ENCODE data around the gene NBEA. TPM values are rescaled to one million over a fixed set of nuclear protein-coding genes. Genes with fewer than 3 reads are reported as not detected.

The NBEA gene
- total RNA-seq, 4 donors from 2014 or later, result 21.5 to 60.4 (median 27.9) TPM

- Histone ChIP-seq H3K27me3 (no peaks in the 10 kb centered on the region), H3K27ac (no peak overlapping the region), H3K9me3 (no peaks in the 10 kb centered on the region), H3K4me1 (no peaks in the 10 kb centered on the region), H3K36me3 (no peaks in the 10 kb centered on the region), H3K4me3 (replicated peaks in 1 of 3) (no peak overlapping the region)
- DNase-seq, result no peak
- intact Hi-C loops (cut with DNase I), result no loop called here
- 88 to 100% methylated on average over 1 of the region's 1 CpG for WGBS, 2 donors
- TF ChIP-seq POLR2A (IDR thresholded peaks at IDR 0.05) (no peak), CTCF (IDR thresholded peaks at IDR 0.05) (no peak)
Measured at GRCh38 chr13:35279500-35279899, 337.4 kb downstream of the NBEA start.

- no peak for DNase-seq
- H3K4me1 ChIP-seq, result no peaks in the 10 kb centered on the region
- intact Hi-C loops (cut with DNase I), result no loop called here
- H3K4me3 ChIP-seq (replicated peaks in 1 of 3), result no peak overlapping the region
- no peaks in the 10 kb centered on the region for H3K36me3 ChIP-seq
- H3K9me3 ChIP-seq, result no peaks in the 10 kb centered on the region
- no peaks in the 10 kb centered on the region for H3K27me3 ChIP-seq
- TF ChIP-seq CTCF (IDR thresholded peaks at IDR 0.05) (no peak), POLR2A (IDR thresholded peaks at IDR 0.05) (no peak)
- 89 to 95% methylated on average over 1 of the region's 1 CpG for WGBS, 2 donors
- no peak overlapping the region for H3K27ac ChIP-seq
Measured at GRCh38 chr13:35283856-35284255, 341.8 kb downstream of the NBEA start.

- no peak for DNase-seq
- no peaks in the 10 kb centered on the region for H3K9me3 ChIP-seq
- no peaks in the 10 kb centered on the region for H3K36me3 ChIP-seq
- no peak for TF ChIP-seq POLR2A (IDR thresholded peaks at IDR 0.05)
- no peak for TF ChIP-seq CTCF (IDR thresholded peaks at IDR 0.05)
- no peak overlapping the region for H3K4me3 ChIP-seq (replicated peaks in 1 of 3)
- H3K27me3 ChIP-seq, result no peaks in the 10 kb centered on the region
- WGBS, 2 donors, result 74 to 79% methylated on average over 4 of the region's 4 CpGs
- no peak overlapping the region for H3K27ac ChIP-seq
- no peaks in the 10 kb centered on the region for H3K4me1 ChIP-seq
- intact Hi-C loops (cut with DNase I), result no loop called here
Measured at GRCh38 chr13:35285677-35286076, 343.6 kb downstream of the NBEA start.

GRCh38 chr13:35292329-35292728 is 350.3 kb downstream of the NBEA start:
- intact Hi-C loops (cut with DNase I), result no loop called here
- TF ChIP-seq POLR2A (IDR thresholded peaks at IDR 0.05) (no peak), CTCF (IDR thresholded peaks at IDR 0.05) (no peak)
- Histone ChIP-seq H3K36me3 (no peaks in the 10 kb centered on the region), H3K27ac (no peak overlapping the region), H3K4me3 (replicated peaks in 1 of 3) (no peak overlapping the region), H3K9me3 (no peaks in the 10 kb centered on the region), H3K4me1 (no peaks in the 10 kb centered on the region), H3K27me3 (no peaks in the 10 kb centered on the region)
- no peak for DNase-seq
- 51 to 88% methylated on average over 1 of the region's 1 CpG for WGBS, 2 donors

- DNase-seq, result no peak
- Histone ChIP-seq H3K4me1 (no peaks in the 10 kb centered on the region), H3K36me3 (no peaks in the 10 kb centered on the region), H3K27me3 (no peaks in the 10 kb centered on the region), H3K4me3 (replicated peaks in 1 of 3) (no peak overlapping the region), H3K9me3 (no peaks in the 10 kb centered on the region), H3K27ac (no peak overlapping the region)
- TF ChIP-seq POLR2A (IDR thresholded peaks at IDR 0.05), result no peak
- no peak for TF ChIP-seq CTCF (IDR thresholded peaks at IDR 0.05)
- intact Hi-C loops (cut with DNase I), result no loop called here
Measured at GRCh38 chr13:35293579-35294226, 351.6 kb downstream of the NBEA start.

Data from thyroid gland (tissue), 4 donors.